ENCODE measurements around the gene LAMC2. TPM values are rescaled to one million over a fixed set of nuclear protein-coding genes. Genes with fewer than 3 reads are reported as not detected.

The LAMC2 gene
- total and polyA plus RNA-seq, 2 of the 8 experiments (the other 6 are each of a cell fraction or from before 2014, with no cell fraction given), result 4.6 to 12.9 TPM

DNA sequence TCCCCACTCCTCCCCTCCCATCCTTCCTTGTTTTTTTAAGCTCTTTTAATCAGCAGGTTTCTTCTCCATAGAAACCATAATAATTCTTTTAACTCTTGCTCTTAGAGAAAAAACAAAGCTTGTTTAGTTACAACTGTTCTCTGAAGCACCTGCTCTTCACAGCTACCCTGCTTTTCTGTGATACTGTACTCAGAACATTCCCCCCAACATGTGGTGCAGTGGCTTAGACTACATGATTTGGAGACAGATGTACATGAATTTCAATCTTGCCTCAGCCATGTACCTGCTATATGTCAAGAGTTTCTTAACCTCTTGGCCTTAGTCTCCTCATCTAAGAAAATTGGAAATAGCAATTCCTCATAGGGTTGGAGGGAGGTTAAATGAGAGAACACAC is 33.5 kb downstream of the LAMC2 start:
- Histone ChIP-seq H4K20me1 (replicated peaks in 1 of 2; ENCODE audit: control insufficient read depth in 1 of 2, insufficient read depth in 2 of 2, low read length in 2 of 2) (no peaks in the 10 kb centered on the region), H3K4ac (replicated peaks; ENCODE audit: insufficient read length, low read depth, low read length) (no peak overlapping the region), H3K27ac (ENCODE audit: low read depth, low read length) (no peak overlapping the region), H3K56ac (replicated peaks; ENCODE audit: insufficient read length, low read depth, low read length) (no peak overlapping the region), H3K4me1 (replicated peaks in 1 of 4; ENCODE audit: control insufficient read depth in 3 of 4, insufficient read depth in 4 of 4, low read length in 3 of 4) (peaks cover 0 to 6% (median 3%) of the 10 kb centered on the region in 4 experiments; a peak in 2 of 7 replicates), H3K27me3 (replicated peaks in 1 of 4; ENCODE audit: control insufficient read depth in 3 of 4, extremely low read depth in 1 of 4, insufficient read depth in 3 of 4, low read length in 3 of 4) (no peaks in the 10 kb centered on the region; a peak in 1 of 7 replicates), H3K14ac (ENCODE audit: insufficient read length) (no peak overlapping the region), H3K23me2 (ENCODE audit: low read depth, low read length) (no peaks in the 10 kb centered on the region), H2BK20ac (ENCODE audit: low read length) (no peak overlapping the region), H3K9me3 (ENCODE audit: insufficient read depth in 2 of 2, low read depth in 1 of 2, low read length in 1 of 2) (no peaks in the 10 kb centered on the region), H2AK5ac (ENCODE audit: low read depth, low read length) (no peak overlapping the region), H2BK12ac (ENCODE audit: low read depth, low read length) (no peak overlapping the region), H2BK15ac (ENCODE audit: low read length) (no peak overlapping the region), H2BK5ac (ENCODE audit: low read depth, low read length) (no peak overlapping the region), H3K23ac (ENCODE audit: insufficient read length) (no peak overlapping the region), H3K18ac (ENCODE audit: extremely low read depth, low read length) (no peak overlapping the region), H3K4me3 (ENCODE audit: extremely low read depth in 1 of 4, insufficient read depth in 2 of 4, low read depth in 3 of 4, low read length in 4 of 4) (no peak overlapping the region), H3K4me2 (ENCODE audit: insufficient read depth in 1 of 2, low read depth in 2 of 2, low read length in 2 of 2) (no peak overlapping the region), H3K79me2 (ENCODE audit: control insufficient read depth in 1 of 2, insufficient read depth in 2 of 2, low read length in 2 of 2) (no peaks in the 10 kb centered on the region), H4K91ac (replicated peaks; ENCODE audit: insufficient read length, low read length) (no peak overlapping the region), H2BK120ac (replicated peaks; ENCODE audit: low read depth, low read length) (no peak overlapping the region), H3K9ac (replicated peaks in 1 of 4; ENCODE audit: extremely low read depth in 1 of 4, low read depth in 3 of 4, low read length in 3 of 4) (no peak overlapping the region), H2AFZ (ENCODE audit: low read length) (no peak overlapping the region), H3K79me1 (ENCODE audit: low read depth, low read length) (no peaks in the 10 kb centered on the region), H3K36me3 (ENCODE audit: control insufficient read depth in 2 of 4, insufficient read depth in 4 of 4, low read length in 3 of 4) (no peaks in the 10 kb centered on the region), H4K5ac (ENCODE audit: insufficient read length, low read depth, low read length) (no peak overlapping the region), H4K8ac (ENCODE audit: extremely low read depth, insufficient read depth, low read length) (no peak overlapping the region)
- FAIRE-seq (no peak), DNase-seq (ENCODE audit: low read depth in 1 of 2, low spot score in 2 of 2) (no peak)
- TF ChIP-seq HDAC2 (IDR thresholded peaks at IDR 0.05; ENCODE audit: borderline replicate concordance in 1 of 2, low read depth in 2 of 2, low read length in 2 of 2) (no peak), SP1 (IDR thresholded peaks at IDR 0.05; ENCODE audit: low read depth, low read length) (no peak), PHF8 (conservative IDR thresholded peaks at IDR 0.05; ENCODE audit: low read depth, low read length) (no peak), ASH2L (IDR thresholded peaks at IDR 0.05; ENCODE audit: low read length) (no peak)
- TF ChIP-seq, protein P1, sequence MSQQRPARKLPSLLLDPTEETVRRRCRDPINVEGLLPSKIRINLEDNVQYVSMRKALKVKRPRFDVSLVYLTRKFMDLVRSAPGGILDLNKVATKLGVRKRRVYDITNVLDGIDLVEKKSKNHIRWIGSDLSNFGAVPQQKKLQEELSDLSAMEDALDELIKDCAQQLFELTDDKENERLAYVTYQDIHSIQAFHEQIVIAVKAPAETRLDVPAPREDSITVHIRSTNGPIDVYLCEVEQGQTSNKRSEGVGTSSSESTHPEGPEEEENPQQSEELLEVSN (IDR thresholded peaks at IDR 0.05), result no peak
- ChIA-PET POLR2A (ENCODE audit: partially characterized antibody) (interaction anchor here (0.8 kb wide), 1 partner anchor 15 kb away, joined by 3 read pairs; no protein-coding TSS in a partner anchor), CTCF (ENCODE audit: partially characterized antibody) (interaction anchor here (1.2 to 9.7 kb wide), 5 partner anchors 8 to 221 kb away, joined by 5 to 86 read pairs (median 5); no protein-coding TSS in a partner anchor)
